Heart left ventricle (tissue), 13 donors: ENCODE measurements around the gene IGSF8.

ENCODE experiments used
- CTCF ChIP-seq, 12 donors: fragments of 200-600 bp; sonication (generic) in 4 of 12; IDR thresholded peaks; one replicate each; pipeline versions ENCODE4 v1.5.0 to v1.8.0; 2018 to 2022; ENCODE audit warnings: antibody characterized with exemption in 12 of 12, mild to moderate bottlenecking in 5 of 12
- POLR2A ChIP-seq, 2 donors: fragments of 450-650 bp; IDR thresholded peaks; one replicate each; pipeline ENCODE4 v1.6.1; 2017; ENCODE audit warnings: antibody characterized with exemption in 2 of 2, mild to moderate bottlenecking in 2 of 2, moderate library complexity in 2 of 2
- donor health status: ischemic (EF 13 %, LVEDD 7.1; RV severe dilation, severe dysfunction).
- donor health status: DM: no; HTN: yes; CAD: no.
- donor health status: DM: no; HTN: no; CAD: no.
- donor health status: ischemic (EF 25% LVEDD 6.9; RV normal size, moderate dysfunction).
- donor health status: ischemic (EF 25% LVEDD 5.7; RV mildly dilated, moderate dysfunction).
- donor health status: ischemic (EF 35%, LVEDD 5.7; RV mildly dilated, moderate dysfunction).
- donor health status: nonischemic (EF 11% LVEDD 7.7; RV severe dilation, severe dysfunction).
- donor health status: DM: yes; HTN: yes; CAD: no.
- donor health status: PGD.
- donor health status: ischemic (EF 29% LVEDD 5.4; RV normal size, mild dysfunction).
- donor health status: nonischemic (EF 23%, LVEDD 6.1; RV moderate dilation, normal function).

- TF ChIP-seq POLR2A (IDR thresholded peaks at IDR 0.05) (no peak), CTCF (IDR thresholded peaks at IDR 0.05) (no peak)
These were observed 36.2 kb downstream of the IGSF8 start for GRCh38 chr1:160062230-160062532.
